Measurements from ENCODE around the gene F10.
"Not testable (repeated sequence)": the region's sequence is repeated elsewhere in the genome, so short reads cannot be mapped to it uniquely, and the experiment has no call there.

The F10 gene

GRCh38 chr13:113155982-113156655, 33.5 kb downstream of the F10 start:
- DNase-seq, result no peak

GRCh38 chr13:113157206-113157928, 34.8 kb downstream of the F10 start:
- no peak for DNase-seq

GRCh38 chr13:113157929-113158747, 35.5 kb downstream of the F10 start, which contains the start of gene PROZ:
Gene PROZ, plus strand, starts transcription at chr13:113158648. Its CDS starts 13 bp downstream, at chr13:113158661.
- no peak for DNase-seq

GRCh38 chr13:113158946-113159345, 36.3 kb downstream of the F10 start:
- no peak for DNase-seq

GRCh38 chr13:113159701-113160100, 37.1 kb downstream of the F10 start:
- no peak for DNase-seq

GRCh38 chr13:113160983-113161382, 38.4 kb downstream of the F10 start:
- no peak for DNase-seq

- DNase-seq, result no peak
These were observed 38.8 kb downstream of the F10 start for GRCh38 chr13:113161433-113161832.

- DNase-seq, result not testable (repeated sequence)
These were observed 39.4 kb downstream of the F10 start for GRCh38 chr13:113161975-113162374.

GRCh38 chr13:113162783-113163685, 40.4 kb downstream of the F10 start:
- DNase-seq, result no peak

GRCh38 chr13:113164492-113164891, 41.9 kb downstream of the F10 start:
- DNase-seq, result no peak

- no peak for DNase-seq
These were observed 43.7 kb downstream of the F10 start for GRCh38 chr13:113166266-113166665.

- DNase-seq, result no peak
These were observed 44.1 kb downstream of the F10 start for GRCh38 chr13:113166681-113167080.

- DNase-seq, result no peak
These were observed 44.6 kb downstream of the F10 start for GRCh38 chr13:113167155-113167554.

GRCh38 chr13:113167575-113167974, 45.0 kb downstream of the F10 start:
- DNase-seq, result no peak

- DNase-seq, result no peak
These were observed 45.6 kb downstream of the F10 start for GRCh38 chr13:113168211-113168610.

GRCh38 chr13:113169277-113170272, 47.0 kb downstream of the F10 start:
- no peak for DNase-seq

GRCh38 chr13:113170511-113170910, 47.9 kb downstream of the F10 start:
- DNase-seq, result no peak

GRCh38 chr13:113171250-113172125, 48.9 kb downstream of the F10 start:
- peak; percentile 28 for DNase-seq

- no peak for DNase-seq
These were observed 49.9 kb downstream of the F10 start for GRCh38 chr13:113172419-113172926.

- no peak for DNase-seq
These were observed 53.7 kb downstream of the F10 start for GRCh38 chr13:113176280-113176679.
